GM21528 (cell line): ENCODE data around the gene RBM45.

Source experiments
- ATAC-seq: cut with Tn5 transposase; IDR thresholded peaks from one replicate; pipeline ENCODE4 v1.9.1; 2021; ENCODE audit warnings: mild to moderate bottlenecking, moderate library complexity; ENCODE audit not compliant: unreplicated experiment, low FRiP score

The RBM45 gene

DNA sequence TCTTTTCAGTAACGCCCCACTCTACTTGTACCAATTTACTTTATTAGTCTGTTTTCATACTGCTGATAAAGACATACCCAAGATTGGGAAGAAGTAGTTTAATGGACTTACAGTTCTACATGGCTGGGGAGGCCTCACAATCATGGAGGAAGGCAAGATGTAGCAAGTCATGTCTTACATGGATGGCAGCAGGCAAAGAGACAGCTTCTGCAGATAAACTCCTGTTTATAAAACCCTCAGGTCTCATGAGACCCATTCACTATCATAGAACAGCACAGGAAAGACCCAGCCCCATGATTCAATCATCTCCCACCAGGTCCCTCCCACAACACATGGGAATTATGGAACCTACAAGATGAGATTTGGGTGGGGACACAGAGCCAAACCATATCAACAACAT lies 43.3 kb downstream of the RBM45 start:
- ATAC-seq = no peak

- no peak for ATAC-seq
Measured at GRCh38 chr2:178157574-178157973, 45.3 kb downstream of the RBM45 start.

GRCh38 chr2:178159966-178160365 lies 47.7 kb downstream of the RBM45 start:
- no peak for ATAC-seq

DNA sequence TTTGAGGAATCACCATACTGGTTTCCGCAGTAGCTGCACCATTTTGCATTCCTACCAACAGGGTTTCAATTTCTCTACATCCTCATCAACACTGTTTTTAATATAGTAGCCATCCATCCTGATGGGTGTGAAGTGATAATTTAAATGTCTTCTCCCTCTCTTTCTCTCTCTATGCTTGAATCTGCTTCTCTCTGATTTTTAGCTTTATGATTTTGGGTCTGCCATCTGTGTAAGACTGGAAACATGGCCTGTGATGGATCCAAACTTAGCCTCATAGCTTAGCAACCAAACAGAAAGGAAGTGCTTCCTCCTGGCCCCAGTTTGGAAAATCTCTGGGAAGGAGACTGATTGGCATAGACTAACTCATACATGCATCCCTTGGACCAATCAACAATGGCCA lies 48.4 kb downstream of the RBM45 start:
- no peak for ATAC-seq

DNA sequence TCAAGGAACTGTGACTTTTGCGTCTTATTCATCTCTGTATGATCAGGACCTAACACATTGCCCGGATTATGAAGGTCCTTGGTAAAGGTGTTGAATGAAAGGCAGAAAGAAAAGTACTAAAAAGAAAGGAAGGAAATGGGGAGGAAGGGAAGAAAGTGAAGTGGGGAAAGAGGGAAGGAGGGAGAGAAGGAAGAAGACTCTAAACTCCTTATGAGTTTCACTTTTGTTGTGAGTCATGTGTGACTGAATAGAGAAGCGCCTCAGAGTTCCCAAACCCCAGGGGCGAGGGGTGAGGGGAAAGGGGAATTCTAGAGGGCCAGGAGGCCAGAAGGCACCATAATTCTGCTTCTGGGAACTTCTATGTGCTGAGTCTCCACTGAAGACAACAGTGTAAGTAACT lies 51.2 kb downstream of the RBM45 start:
- ATAC-seq = no peak

DNA sequence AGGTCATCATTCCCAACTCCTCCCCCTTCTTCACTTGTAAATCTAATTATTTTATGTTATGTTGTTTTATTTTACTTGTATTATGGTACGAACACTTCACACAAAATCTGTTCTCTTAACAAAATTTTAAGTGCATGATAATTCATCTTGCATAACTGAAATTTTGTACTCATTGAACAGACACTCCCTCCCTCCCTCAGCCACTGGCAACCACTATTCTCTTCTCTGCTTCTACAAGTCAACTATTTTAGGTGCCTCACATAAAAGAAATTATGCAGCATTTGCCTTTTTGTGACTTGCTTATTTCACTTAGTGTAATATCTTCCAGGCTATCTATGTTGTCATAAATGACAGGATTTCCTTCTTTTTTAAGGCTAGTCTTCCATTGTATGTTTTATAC lies 51.7 kb downstream of the RBM45 start:
- no peak for ATAC-seq

DNA sequence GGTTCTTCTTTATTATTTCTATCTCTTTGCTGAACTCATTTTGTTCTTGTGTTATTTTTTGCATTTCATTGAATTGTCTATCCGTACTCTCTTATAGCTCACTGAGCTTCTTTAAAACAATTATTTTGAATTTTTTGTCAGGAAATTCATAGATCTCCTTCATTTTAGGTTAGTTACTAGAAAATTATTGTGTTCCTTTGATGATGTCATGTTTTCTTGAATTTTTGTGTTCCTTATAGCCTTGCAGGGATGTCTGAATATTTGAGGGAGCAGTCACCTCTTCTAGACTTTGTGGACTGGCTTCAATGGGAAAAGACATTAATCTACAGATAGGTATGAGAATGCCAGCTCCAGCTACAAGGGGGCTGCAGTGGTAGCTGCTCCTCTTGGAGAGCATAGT lies 61.4 kb downstream of the RBM45 start:
- no peak for ATAC-seq

DNA sequence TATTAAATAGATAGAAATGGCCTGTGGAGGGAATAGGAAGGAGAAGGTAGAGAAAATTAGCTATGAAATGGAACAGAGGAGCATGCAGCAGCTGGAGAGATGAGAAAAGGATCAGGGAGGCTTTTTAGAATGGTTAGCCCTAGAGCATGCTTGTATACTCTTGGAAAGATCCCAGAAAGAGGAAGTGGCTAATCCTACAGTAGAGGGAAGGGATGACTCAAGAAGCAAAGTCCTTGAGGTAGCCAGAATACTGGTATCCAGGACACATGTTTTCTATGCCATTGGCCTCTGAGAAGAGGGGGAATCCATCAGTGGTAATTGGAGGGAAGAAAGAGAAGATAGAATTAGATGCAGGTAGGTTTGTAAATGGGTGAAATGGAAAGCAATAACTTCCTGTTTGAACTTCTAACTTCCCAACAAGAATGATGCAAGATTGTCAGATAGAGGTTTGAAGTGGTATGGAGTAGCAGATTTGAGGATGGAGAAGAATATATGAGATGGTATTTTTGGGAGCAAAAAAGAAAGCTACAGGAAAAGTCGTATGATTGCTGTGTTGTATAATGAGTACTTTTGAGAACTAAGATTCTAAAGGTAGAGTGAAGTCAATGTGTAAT lies 64.9 kb downstream of the RBM45 start:
- ATAC-seq = no peak
